Activated CD4-positive, alpha-beta T cell treated with anti-CD3 and anti-CD28 coated beads, Interleukin-2, amount 50 U/mL, for 1 hour (primary cell): ENCODE data around the gene FAM3B.
A peak's percentile ranks its signal among the peaks of the same experiment; 100 is the strongest.
"Not testable (repeated sequence)": the region's sequence is repeated elsewhere in the genome, so short reads cannot be mapped to it uniquely, and the experiment has no call there.

Experiments
- DNase-seq: peaks from one replicate; pipeline ENCODE4 v3.0.0-alpha.2; 2020

The FAM3B gene, protein sequence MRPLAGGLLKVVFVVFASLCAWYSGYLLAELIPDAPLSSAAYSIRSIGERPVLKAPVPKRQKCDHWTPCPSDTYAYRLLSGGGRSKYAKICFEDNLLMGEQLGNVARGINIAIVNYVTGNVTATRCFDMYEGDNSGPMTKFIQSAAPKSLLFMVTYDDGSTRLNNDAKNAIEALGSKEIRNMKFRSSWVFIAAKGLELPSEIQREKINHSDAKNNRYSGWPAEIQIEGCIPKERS

DNA sequence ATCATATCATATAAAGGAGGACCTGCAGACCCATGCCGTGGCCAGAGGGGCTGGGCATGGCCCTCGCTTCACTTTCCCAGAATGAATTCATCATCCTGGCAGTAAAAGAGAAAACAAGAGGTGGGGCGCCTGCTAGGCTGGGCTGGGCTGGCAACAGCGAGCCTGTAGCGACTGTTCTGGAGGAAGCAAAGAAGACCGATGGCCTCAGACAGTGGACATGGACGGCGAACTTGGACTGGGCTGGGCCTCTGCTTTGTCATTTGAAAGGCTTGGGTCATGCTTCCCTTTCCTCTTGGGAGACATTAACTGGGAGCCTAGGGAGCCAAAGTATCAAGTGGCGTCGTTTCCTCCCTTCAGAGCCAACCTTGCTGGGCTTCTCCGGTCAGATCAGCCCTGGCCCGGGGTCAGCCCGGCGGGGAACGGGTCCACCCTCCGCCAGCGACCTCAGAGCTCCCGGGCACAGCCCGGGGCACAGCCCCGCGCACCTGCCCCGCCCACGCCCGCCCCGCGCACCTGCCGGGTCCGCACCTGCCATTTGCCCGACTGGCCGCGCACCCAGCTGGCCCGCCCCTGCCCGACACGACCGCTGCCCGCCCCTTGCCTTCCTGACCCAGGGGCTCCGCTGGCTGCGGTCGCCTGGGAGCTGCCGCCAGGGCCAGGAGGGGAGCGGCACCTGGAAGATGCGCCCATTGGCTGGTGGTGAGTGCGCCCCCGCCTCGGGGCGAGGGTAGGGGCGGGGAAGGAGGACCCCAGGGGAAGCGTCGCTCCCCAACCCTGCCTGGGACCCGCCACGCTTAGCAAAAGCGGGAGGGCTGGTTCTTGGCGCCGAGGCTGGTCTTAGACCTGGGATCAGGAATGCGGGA is at the start of gene FAM3B:
Gene FAM3B, plus strand, starts transcription at position 602 of the 863 bp plus-strand sequence. Its CDS starts 79 bp downstream, at position 681.
- DNase-seq: no peak

DNA sequence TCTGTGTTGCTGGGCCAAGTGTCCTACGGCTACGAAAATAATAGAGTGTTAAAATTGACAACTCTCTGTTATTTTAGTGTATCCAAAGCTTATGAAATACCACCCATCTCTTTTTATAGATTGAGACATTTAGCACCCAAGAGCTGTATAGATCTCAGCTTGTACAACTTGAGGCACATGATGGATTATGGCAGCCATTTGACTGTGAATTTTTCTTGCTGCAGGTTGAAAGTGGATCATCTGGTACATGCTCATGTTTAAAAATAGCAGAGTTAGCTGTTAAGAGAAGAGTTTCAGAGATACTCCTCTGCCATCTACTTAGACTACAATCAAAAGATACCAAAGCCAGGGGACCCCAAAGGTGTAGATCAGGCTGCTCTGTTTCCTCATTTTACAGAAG is 49.3 kb upstream of the FAM3B start:
- DNase-seq: no peak

DNA sequence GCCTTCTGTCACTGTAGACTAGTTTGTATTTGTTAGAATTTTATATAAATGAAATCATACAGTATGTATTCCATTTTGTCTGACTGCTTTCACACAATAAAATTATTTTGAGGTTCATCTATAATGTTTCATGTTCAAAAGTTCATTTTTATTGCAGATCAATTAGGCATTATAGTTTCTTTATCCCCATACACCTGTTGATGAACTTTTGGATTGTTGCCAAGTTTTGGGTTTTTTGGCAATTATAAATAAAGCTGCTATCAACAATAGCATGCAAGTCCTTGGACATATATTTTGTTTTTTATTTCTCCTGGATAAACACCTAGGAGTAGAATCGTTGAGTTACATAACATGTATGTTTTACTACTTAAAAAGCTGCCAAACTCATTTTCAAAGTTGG is 47.1 kb upstream of the FAM3B start:
- DNase-seq: no peak

DNA sequence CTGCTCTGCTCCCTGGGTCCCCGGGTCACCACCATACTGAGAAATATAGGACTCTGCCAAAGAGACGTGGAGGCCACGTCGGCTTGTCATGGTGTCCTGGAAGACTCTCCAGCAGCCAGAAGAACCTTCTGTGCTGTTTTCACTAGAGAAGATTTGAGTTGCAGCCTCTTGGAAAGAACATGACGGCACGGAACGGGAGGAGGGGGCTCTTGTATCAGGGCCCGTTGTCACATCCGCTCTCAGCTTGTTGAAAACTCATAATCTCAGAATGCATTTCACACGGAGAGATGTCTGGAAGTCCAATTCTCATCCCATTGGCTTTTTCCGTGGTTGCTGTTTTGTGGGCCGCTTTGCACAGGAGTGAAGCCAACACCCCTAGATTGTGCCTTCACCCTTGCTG is 39.4 kb upstream of the FAM3B start:
- no peak for DNase-seq

DNA sequence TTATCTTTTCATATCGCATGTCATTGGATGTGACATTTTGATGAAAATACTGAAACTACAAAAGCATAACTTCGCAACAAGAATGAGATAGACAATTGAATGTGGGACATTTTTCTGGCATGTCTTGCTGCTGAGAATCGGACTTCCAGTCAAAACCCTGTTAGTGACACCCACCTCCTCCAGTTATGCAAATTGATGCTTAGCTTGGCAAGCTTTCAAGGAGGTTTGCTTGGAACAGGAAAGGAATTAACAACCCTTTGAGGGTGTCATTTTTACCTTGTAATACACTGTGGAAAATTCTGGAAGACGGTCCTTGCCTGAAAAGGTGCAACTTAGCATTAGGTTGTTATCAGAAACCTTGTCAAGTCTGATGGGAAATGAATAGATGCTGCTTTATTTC is 38.8 kb upstream of the FAM3B start:
- no peak for DNase-seq

DNA sequence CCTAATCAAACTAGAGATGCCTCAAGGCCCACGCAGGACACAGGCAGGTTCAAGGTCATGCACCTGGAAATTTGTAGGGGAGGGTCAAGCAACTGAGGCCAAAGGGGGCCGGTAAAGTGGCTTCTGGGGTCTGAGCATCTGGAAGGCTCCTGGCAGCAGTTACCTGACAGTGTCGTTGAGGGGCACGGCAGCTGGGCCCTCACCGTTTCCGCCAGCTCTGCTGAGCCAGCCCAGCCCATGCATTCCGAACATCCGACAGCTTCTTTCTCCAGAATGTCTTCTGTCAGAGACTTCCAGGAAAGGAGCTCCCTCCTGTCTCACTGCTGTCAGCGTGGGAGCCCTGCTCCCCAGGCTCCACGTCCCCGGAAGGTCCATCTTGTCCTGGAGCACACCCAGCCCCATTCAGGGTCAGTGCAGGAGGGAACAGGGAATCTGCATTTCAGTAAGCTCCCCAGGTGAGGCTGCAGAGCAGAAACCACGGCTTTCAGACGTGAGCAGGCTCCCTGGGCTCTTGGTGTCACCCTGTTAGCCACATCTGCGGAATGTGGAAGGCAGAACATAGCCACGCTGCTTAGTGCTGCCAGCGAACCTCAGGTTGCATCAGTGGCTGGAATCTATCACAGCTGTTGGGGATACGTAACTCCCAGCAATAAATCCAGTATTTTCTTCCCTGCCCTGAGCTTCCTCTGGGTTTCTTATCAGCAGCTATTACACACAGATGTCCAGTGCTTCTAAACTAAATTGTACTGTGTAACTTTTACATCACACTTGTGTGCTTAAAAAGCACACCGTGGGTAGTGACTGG is 36.3 kb upstream of the FAM3B start:
- DNase-seq: no peak

DNA sequence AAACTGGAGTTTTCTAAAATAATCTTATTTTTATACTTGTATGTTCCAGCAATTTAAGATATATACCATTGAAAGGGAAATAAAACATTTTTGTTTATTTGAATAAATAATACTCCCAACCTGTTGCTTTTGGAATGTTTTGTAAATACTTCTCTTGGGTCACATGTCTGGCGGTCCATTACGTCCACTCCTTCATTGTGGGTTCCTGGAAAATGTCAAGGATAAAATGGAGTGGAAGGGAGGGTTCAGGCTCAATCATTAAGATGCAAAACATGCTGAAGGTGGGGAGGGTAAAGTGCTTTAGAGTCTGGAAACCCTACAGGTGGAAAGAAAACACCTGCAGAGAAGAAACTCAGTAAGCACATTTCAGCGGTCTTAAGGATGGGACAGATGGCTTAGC is 34.2 kb upstream of the FAM3B start:
- DNase-seq: no peak

DNA sequence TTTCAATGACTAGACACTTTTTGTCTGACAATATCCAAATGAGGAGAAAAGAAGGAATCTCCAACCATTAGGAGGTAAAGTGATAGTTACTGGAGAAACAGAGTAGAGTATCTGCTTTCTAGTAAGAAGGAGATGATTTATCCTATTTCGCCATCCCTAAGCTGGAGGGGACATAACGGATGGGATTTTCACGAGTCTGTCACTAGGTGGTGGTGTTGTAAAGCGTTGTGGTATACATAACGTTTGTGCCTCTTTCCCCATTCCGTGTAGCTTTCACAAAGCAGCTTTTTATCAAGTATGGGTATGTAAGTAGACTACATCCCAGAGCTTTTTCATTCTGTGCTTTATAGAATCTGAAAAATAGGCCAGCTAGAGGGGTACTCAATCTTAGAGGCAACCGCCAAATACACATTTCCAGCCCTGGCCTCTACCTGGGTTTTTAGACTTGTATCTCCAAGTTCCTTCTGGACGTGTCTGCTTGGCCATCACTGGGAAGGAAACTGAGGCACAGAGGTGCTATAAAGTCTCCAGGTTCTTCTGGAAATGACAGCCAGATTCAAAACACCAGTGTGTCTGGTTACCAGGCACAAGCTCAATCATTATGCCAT is 33.3 kb upstream of the FAM3B start:
- DNase-seq: peak; percentile 43

DNA sequence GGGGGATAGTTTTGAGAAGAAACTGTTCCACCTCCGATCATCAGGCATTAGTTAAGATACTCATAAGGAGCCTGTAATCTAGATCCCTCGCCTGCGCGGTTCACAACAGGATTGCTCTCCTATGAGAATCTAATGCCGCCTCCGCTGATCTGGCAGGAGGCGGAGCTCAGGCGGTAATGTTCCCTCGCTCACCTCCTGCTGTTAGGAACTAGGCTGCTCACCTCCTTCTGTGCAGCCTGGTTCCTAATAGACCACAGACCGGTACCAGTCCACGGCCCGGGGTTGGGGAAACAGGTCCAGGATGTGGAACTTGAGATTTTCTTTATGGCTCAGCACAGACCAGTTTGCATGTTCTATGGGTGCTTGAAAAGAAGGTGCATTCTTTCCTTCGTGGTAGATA is 27.2 kb upstream of the FAM3B start:
- DNase-seq: no peak

DNA sequence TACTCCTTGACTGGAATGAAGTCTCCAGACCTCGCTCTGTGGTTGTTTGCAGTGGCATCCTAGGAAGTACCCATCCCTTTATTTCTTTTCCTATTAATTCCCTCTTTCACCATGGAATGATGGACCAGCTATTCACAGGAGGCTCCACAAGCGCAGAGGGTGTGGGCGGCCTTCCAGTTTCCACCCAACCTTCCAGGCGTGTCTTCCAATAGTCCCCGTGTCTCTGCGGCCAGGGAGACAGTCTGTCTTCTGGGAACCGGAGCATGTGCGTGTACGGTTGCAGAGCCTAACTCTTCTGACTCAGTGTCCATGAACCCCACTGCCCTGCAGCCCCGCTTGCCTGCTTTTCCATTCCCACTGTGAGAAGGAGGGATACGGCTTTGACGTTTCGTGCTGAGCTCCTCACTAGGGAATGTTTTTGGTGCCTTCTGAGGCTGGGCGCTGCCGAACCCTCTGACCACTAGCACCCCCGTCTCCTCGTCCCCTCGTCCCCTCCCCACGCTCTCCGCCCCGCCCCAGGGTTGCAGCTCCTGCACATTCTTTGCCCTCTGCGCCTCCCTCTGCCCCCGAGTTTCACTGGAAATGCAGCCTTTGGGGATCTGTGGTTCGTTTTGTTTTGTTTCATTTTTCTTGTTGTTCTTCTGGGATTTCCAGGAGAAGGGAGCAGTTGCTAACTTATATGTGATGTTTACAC is 26.3 kb upstream of the FAM3B start:
- no peak for DNase-seq

DNA sequence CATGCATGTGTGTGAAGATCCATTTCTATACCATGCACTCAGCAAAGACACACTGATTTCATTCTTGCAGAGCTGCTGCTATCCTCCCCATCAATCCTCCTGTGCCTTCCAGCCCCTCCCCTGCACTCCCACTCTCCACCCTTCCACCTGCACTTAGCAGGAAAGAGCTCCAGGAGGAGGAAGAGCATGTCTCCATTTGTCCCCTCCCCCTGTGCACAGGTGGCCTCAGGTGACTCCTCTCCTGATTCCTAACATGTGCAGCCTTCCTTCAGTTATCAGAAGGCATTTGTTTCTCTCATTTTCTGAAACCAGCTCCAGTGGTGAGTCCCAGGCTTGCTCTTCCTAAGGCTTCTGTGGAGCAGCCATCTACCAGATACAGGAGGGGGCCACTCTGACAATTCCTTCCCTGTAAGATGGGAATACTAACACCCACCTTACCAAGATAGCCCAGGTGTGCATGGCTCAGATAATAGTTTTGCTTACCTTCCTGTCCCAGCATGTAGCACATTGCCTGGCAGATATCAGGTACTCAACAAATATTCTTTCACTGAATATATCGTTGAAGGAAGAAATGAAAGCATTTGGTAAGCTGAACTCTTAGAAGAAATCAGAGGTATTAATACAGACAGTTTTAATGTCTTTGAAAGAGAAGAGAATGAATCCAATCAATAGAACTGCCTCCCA is 21.9 kb upstream of the FAM3B start:
- DNase-seq: no peak

DNA sequence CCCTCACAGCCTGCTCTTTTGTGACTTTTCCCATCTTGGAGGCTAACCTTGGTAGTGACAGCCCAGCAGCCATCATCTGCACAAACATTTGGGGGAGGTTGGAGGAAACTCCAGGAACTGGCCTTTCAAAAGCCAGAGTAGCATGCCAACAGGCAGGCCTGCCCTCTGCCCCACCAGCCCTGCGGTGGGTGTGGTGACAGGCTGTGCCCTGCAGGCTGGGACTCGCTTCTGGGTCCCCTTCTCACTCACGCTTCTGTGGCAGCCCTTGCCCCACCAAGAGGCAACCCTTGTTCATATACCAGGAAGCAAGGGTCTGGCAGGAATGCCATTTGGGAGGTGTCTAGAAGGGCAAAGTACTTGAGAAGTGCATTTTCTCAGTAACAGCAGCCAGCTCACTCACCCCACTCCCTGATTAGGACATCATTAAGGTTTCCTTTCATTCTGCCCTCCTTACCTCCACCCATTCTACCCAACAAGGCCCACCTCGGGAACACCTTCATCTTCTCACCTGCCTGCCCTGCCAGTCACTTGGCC is 20.8 kb upstream of the FAM3B start:
- DNase-seq: no peak

DNA sequence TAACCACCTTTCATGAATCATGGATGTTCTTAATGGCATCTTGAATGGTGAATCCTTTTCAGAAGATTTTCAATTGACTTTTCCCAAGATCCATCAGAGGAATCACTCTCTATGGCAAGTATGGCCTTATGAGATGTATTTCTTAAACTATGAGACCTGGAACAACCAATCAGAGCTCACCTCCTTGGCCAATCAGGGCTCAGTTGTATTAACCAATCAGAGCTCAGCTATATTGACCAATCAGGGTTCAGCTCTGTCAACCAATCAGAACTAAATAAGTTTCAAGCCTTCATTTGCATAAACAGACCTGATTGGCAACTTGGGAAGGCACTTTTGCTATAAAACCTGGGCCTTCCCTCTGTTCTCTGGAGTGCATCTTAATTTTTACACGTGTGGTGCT is 13.6 kb upstream of the FAM3B start:
- DNase-seq: no peak

DNA sequence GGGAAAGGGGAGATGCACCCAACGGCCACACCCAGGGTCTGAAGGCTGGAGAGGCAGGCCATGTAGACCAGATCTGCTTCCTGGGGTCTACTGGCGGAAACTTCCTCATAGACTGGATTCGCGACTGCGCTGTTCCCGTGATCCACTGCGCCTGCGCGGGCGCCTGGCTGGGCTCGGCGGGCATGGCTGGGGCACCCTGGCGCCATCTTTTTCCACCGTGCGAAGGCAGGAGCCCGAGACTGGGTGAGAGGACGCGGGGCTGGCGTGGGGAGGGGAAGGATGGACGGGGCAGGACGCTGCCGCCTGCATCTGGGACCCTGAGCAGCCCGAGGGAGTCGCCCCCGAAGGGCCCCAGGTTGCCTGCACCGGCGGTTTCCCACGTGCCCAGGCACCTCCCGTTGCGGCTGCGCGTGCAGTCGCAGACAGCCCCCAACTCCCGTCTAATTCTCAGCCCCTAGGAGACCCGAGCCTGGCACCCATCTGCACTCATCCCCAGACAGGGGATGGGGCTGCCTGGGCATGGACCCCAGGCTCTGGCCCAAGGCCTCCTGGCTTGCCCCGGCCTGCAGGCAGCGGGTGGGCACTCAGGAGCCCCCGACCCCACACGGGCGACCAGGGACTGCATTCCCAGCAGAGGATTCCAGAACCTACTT is 12.4 kb upstream of the FAM3B start:
- no peak for DNase-seq

DNA sequence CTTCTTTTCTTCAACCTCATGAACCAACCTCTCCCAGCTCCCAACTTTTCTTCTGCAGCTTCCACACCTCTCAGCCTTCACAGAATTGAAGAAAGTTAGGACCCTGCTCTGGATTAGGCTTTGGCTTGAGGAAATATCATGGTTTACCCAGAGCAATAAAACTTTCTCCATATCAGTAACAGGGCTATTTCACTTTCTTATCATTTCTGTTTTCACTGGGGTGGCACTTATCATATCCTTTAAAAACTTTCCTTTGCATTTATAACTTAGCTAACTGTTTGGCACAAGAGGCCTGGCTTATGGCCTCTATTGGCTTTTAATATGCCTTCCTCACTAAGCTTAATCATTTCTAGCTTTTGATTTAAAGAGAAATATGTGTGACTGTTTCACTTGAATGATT is 9.4 kb upstream of the FAM3B start:
- no peak for DNase-seq

DNA sequence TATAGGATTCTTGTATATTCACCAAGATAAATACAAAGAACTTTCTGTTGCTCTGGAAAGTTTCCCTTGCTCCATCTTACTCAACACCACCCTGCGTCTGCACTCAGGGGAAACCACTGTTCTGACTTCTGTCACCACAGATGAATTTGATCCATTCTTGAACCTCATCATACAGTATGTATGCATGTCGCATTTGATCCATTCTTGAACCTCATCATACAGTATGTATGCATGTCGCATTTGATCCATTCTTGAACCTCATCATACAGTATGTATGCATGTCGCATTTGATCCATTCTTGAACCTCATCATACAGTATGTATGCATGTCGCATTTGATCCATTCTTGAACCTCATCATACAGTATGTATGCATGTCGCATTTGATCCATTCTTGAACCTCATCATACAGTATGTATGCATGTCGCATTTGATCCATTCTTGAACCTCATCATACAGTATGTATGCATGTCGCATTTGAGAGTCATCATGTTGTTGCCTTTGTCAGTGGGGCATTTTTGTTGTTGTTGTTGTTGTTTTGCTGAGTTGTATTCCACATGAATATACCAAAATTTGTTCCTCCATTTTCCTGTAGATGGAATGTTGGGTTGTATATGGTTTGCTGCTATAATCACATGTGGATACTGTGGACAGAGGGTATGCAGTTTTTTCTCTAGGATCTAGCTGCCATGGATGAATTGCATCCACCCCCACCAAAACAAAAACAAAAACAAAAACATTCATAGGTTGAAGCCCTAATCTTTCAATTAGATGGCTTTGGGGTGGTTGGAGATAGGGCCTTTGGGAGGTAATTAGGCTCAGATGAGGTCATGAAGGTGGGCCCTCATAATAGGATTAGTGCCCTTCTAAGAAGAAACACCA is 3.1 kb upstream of the FAM3B start:
- DNase-seq: not testable (repeated sequence)

DNA sequence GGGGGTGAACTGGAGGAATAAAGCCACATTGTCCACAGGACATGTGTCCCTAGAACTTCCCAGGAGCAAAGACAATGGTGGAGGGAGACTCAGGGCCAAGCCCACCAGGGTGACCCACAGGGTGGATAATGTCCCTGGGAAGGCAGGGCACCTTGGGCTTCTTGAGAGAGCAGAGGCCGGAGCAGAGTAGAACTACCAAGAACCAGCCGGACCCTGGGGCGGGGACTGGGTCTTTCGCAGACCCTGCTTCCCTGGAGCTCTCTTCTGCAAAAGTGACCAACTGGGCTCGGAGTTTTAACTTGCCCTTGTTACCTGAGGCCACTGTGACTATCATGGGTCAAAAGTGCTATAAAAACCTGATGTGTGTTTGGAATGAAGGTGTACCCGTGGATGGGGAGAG is 875 bp upstream of the FAM3B start:
- DNase-seq: no peak

DNA sequence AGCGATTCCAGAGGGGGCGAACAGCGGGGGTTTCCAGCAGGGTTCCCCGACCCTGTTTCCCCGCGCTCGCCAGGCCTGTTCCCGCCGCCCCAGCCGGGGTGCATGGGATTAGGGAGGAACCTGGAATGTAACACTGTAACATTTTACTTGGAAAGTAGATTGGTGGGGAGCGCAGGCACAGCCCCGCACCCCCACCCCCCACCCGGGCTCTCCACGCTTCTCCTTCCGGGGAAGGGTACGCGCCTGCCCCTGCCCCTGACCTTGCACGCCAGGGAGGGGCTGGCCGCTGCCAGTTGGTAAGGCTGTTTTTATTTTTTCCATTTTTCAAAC is 427 bp downstream of the FAM3B start:
- no peak for DNase-seq

DNA sequence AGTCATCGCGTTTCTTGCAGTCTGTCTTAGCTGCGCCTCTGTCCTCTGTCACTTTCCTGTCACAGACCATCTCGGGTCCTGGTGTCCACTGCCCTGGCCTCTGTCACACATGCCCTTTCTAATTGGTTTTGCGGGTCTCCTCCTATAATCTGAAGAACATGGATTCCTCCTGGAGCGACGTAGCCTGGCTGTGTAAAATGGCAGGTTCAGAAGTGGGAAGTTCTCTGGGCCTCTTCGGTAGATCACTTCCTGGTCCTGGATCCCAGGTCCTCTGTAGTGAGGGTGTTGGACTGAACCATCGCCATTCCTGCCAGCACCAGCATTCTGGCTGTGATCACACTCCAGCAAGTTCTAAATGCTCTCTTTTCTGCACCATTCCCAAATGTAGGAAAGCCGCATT is 857 bp downstream of the FAM3B start:
- DNase-seq: no peak

DNA sequence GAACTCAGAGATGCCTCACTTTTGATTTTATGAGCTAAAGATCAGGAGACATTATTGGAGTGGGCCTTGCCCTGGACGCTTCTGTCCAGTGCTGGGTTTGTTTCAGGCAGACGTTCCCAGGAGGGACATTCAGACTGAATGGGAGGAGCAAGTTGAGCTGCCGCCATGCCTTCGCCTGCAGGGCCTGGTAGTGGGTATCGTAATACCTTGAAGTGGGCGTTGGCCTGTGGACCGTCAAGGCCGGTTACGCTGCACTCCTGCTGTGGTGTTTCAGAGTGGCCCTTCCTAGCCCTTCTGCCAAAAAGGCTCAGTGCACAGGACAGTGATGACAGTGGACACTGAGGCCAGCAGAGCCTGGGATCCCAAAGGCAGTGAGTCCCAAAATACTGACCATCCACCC is 1.6 kb downstream of the FAM3B start:
- no peak for DNase-seq
